ENCODE results near the gene STAM2. TPM values are rescaled to one million over a fixed set of nuclear protein-coding genes. Genes with fewer than 3 reads are reported as not detected.

The STAM2 gene
- total RNA-seq, 1 donor from 2014 or later: 35.3 TPM

DNA sequence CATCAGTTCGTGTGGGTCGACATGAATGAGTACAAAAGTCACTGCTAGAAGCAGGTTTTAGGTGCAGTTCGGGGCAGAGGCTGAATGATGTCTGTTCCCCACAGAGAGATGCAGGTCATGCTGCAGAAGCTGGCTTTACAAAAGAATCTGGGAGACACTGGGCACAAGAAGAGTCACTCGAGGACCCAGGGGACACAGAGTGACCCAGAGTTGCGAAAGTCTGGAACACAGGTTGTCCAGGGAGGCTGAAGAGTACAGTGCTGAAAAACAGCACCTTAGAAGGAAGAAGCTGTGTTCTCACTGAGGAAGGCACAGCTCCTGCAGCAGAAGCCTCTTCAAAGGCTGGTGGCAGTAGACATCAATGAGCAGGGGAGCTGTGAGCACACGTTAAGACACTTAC is 91.5 kb downstream of the STAM2 start:
- Histone ChIP-seq H2AFZ (ENCODE audit: low read depth, low read length) (no peak overlapping the region), H3K4me1 (ENCODE audit: insufficient read depth, low read length) (no peaks in the 10 kb centered on the region), H3K79me2 (ENCODE audit: insufficient read depth, low read length) (no peaks in the 10 kb centered on the region), H4K20me1 (ENCODE audit: insufficient read depth, low read length) (no peaks in the 10 kb centered on the region), H3K4me2 (ENCODE audit: low read length) (no peak overlapping the region), H3K9ac (ENCODE audit: low read length) (no peak overlapping the region), H3K4me3 (ENCODE audit: insufficient read depth, low read depth, low read length) (no peak overlapping the region), H3K36me3 (ENCODE audit: insufficient read depth, low read length) (no peaks in the 10 kb centered on the region), H3K27me3 (ENCODE audit: insufficient read depth, low read length) (peaks cover 2% of the 10 kb centered on the region), H3K27ac (ENCODE audit: low read depth, low read length) (no peak overlapping the region), H3K9me3 (ENCODE audit: insufficient read depth, low read depth, low read length) (no peaks in the 10 kb centered on the region)
- TF ChIP-seq EZH2 (IDR thresholded peaks at IDR 0.05; ENCODE audit: insufficient read depth, low read length): no peak
- TF ChIP-seq, protein P1, sequence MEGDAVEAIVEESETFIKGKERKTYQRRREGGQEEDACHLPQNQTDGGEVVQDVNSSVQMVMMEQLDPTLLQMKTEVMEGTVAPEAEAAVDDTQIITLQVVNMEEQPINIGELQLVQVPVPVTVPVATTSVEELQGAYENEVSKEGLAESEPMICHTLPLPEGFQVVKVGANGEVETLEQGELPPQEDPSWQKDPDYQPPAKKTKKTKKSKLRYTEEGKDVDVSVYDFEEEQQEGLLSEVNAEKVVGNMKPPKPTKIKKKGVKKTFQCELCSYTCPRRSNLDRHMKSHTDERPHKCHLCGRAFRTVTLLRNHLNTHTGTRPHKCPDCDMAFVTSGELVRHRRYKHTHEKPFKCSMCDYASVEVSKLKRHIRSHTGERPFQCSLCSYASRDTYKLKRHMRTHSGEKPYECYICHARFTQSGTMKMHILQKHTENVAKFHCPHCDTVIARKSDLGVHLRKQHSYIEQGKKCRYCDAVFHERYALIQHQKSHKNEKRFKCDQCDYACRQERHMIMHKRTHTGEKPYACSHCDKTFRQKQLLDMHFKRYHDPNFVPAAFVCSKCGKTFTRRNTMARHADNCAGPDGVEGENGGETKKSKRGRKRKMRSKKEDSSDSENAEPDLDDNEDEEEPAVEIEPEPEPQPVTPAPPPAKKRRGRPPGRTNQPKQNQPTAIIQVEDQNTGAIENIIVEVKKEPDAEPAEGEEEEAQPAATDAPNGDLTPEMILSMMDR (IDR thresholded peaks at IDR 0.05; ENCODE audit: insufficient read depth, low read depth, low read length): no peak
- FAIRE-seq (no peak), DNase-seq (ENCODE audit: low read depth) (no peak)
- H3K36me3 Mint-ChIP-seq (ENCODE audit: low read depth, unreplicated experiment): no peaks in the 10 kb centered on the region
- no peaks in the 10 kb centered on the region for H3K4me1 Mint-ChIP-seq (ENCODE audit: low read depth, unreplicated experiment)
- H3K27ac Mint-ChIP-seq (ENCODE audit: unreplicated experiment): no peak overlapping the region
- peaks cover 1% of the 10 kb centered on the region for H3K9me3 Mint-ChIP-seq (ENCODE audit: unreplicated experiment)
- no peak overlapping the region for H3K4me3 Mint-ChIP-seq (ENCODE audit: unreplicated experiment)
- peaks cover 5% of the 10 kb centered on the region for H3K27me3 Mint-ChIP-seq (ENCODE audit: low read depth, unreplicated experiment)

DNA sequence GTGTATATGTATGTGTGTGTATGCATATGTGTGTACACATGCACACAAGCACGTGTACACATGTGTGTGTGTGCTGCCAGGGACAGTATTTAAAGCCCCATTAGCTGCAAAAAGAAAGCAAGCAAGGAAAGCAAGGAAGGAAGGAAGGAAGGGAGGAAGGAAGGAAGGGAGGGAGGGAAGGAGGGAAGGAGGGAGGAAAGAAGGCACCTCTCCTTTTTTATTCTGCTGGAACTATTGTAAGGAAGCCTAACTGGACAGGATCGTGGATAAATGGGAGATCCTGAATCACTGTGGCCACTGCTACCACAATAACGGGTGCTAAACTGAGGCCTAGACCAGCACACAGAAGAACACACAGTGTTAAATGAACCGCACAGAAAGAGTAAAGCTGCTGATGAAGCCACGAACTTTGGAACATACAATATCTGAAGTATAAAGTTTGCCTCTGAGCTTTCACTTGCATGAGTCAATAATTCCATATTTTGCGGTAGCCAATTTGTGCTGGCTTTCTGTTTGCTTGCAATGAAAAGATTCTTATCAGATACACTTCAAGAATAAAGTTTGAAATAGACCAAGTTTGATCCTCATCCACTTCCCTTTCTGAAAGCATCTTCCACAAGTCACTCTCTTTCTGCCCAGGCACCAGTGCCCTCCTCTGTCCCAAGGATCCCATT is 92.2 kb downstream of the STAM2 start:
- peaks cover 1% of the 10 kb centered on the region for H3K9me3 Mint-ChIP-seq (ENCODE audit: unreplicated experiment)
- peaks cover 5% of the 10 kb centered on the region for H3K27me3 Mint-ChIP-seq (ENCODE audit: low read depth, unreplicated experiment)

DNA sequence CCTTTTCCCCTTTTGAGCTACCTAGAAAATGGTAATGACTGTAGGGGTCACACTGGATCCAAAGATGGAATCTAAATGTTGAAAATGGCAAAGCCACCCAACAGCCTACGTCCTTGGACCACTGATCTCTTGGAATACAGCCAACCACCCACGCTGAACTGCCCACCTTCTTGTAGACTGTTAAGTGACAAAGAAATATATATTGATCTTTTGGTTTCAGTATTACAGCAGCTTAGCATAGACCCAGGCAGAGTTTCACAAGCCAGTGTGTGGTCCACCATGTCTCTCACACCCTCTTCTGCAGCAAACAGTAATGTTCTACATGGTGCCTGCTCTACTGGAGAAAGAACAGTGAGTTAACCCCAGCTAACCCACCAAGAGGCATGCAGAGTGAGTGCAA is 96.9 kb downstream of the STAM2 start:
- no peaks in the 10 kb centered on the region for H3K36me3 ChIP-seq (ENCODE audit: insufficient read depth, low read length)
- no peaks in the 10 kb centered on the region for H4K20me1 ChIP-seq (ENCODE audit: insufficient read depth, low read length)
- FAIRE-seq (no peak), DNase-seq (ENCODE audit: low read depth) (no peak)
- H3K4me3 ChIP-seq (ENCODE audit: insufficient read depth, low read depth, low read length): no peak overlapping the region
- no peaks in the 10 kb centered on the region for H3K4me1 Mint-ChIP-seq (ENCODE audit: low read depth, unreplicated experiment)
- no peak overlapping the region for H2AFZ ChIP-seq (ENCODE audit: low read depth, low read length)
- H3K4me3 Mint-ChIP-seq (ENCODE audit: unreplicated experiment): no peak overlapping the region
- H3K27ac Mint-ChIP-seq (ENCODE audit: unreplicated experiment): no peak overlapping the region
- H3K79me2 ChIP-seq (ENCODE audit: insufficient read depth, low read length): no peaks in the 10 kb centered on the region
- TF ChIP-seq, protein P1 (IDR thresholded peaks at IDR 0.05; ENCODE audit: insufficient read depth, low read depth, low read length): no peak
- TF ChIP-seq EZH2 (IDR thresholded peaks at IDR 0.05; ENCODE audit: insufficient read depth, low read length): no peak
- H3K4me1 ChIP-seq (ENCODE audit: insufficient read depth, low read length): no peaks in the 10 kb centered on the region
- H3K27me3 Mint-ChIP-seq (ENCODE audit: low read depth, unreplicated experiment): peaks cover 11% of the 10 kb centered on the region
- no peak overlapping the region for H3K27ac ChIP-seq (ENCODE audit: low read depth, low read length)
- peaks cover 8% of the 10 kb centered on the region for H3K9me3 Mint-ChIP-seq (ENCODE audit: unreplicated experiment)
- no peak overlapping the region for H3K4me2 ChIP-seq (ENCODE audit: low read length)
- no peak overlapping the region for H3K9ac ChIP-seq (ENCODE audit: low read length)
- peaks cover 2% of the 10 kb centered on the region for H3K27me3 ChIP-seq (ENCODE audit: insufficient read depth, low read length)
- no peaks in the 10 kb centered on the region for H3K36me3 Mint-ChIP-seq (ENCODE audit: low read depth, unreplicated experiment)
- no peaks in the 10 kb centered on the region for H3K9me3 ChIP-seq (ENCODE audit: insufficient read depth, low read depth, low read length)

More for the DNA sequence above, 92.2 kb downstream of the STAM2 start:
- FAIRE-seq: no peak
- TF ChIP-seq, protein P1 (IDR thresholded peaks at IDR 0.05; ENCODE audit: insufficient read depth, low read depth, low read length): no peak
- no peak for TF ChIP-seq EZH2 (IDR thresholded peaks at IDR 0.05; ENCODE audit: insufficient read depth, low read length)
- Histone ChIP-seq H3K9me3 (ENCODE audit: insufficient read depth, low read depth, low read length) (no peaks in the 10 kb centered on the region), H3K4me1 (ENCODE audit: insufficient read depth, low read length) (no peaks in the 10 kb centered on the region), H3K9ac (ENCODE audit: low read length) (no peak overlapping the region), H3K4me2 (ENCODE audit: low read length) (no peak overlapping the region), H2AFZ (ENCODE audit: low read depth, low read length) (no peak overlapping the region), H3K4me3 (ENCODE audit: insufficient read depth, low read depth, low read length) (no peak overlapping the region), H4K20me1 (ENCODE audit: insufficient read depth, low read length) (no peaks in the 10 kb centered on the region), H3K79me2 (ENCODE audit: insufficient read depth, low read length) (no peaks in the 10 kb centered on the region), H3K27me3 (ENCODE audit: insufficient read depth, low read length) (peaks cover 2% of the 10 kb centered on the region), H3K36me3 (ENCODE audit: insufficient read depth, low read length) (no peaks in the 10 kb centered on the region), H3K27ac (ENCODE audit: low read depth, low read length) (no peak overlapping the region)
- DNase-seq (ENCODE audit: low read depth): no peak
- Mint-ChIP-seq H3K4me3 (ENCODE audit: unreplicated experiment) (no peak overlapping the region), H3K36me3 (ENCODE audit: low read depth, unreplicated experiment) (no peaks in the 10 kb centered on the region), H3K4me1 (ENCODE audit: low read depth, unreplicated experiment) (no peaks in the 10 kb centered on the region), H3K27ac (ENCODE audit: unreplicated experiment) (no peak overlapping the region)

Measured in astrocyte (in vitro differentiated cells and primary cell).